HG03196 (cell line): ENCODE results near the gene SPEM1.

ENCODE experiments used
- ATAC-seq: cut with Tn5 transposase; IDR thresholded peaks from one replicate; pipeline ENCODE4 v1.9.1; 2021; ENCODE audit not compliant: unreplicated experiment

Gene SPEM1

GRCh38 chr17:7398612-7399011, 21.5 kb upstream of the SPEM1 start:
- ATAC-seq: no peak

GRCh38 chr17:7403043-7403726, 16.9 kb upstream of the SPEM1 start:
- ATAC-seq: peak; percentile 15

- peak; percentile 5 for ATAC-seq
These were observed 16.5 kb upstream of the SPEM1 start for GRCh38 chr17:7403727-7403976.

DNA sequence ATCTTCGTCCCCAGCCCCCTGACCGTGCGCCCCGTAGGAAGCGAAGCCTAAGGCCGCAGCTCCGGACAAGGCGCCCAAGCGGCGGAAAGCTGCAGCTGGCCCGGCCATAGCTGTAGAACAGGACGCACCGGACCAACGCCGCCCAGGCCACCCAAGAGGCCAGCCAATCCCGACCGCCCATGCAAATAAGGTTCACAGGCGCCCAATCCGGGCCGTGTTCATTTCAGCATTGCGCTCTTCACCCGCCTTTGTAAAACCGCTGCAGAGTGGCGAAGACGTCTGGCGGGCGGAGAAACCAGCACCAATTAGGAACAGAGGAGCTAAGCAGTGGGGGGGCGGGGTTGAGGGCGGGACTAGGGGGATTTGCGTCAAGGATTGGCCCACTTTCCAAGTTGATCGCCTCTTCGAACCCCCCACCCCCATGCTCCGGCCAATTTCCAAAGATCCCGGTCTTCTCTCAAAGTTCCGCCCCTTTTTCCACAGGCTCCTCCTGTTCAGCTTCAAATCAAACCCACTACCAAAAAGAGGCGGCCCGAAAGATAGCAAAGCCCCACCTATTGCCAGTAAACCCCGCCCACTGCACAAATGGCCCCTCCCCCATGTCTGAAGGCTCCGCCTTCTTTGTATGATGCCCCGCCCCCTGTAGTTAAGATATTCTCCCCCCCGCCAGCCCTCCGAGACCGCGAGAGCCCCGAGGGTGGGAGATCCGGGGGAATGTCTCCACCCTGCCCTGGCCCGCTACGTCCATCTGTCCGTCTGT, 16.0 kb upstream of the SPEM1 start, which contains the start of gene TMEM256:
Gene TMEM256, minus strand, starts transcription at position 121 of the 760 bp plus-strand sequence. Its CDS starts 13 bp downstream, at position 108.
- peak; percentile 82 for ATAC-seq

GRCh38 chr17:7404737-7405349, 15.3 kb upstream of the SPEM1 start:
- peak; percentile 9 for ATAC-seq

DNA sequence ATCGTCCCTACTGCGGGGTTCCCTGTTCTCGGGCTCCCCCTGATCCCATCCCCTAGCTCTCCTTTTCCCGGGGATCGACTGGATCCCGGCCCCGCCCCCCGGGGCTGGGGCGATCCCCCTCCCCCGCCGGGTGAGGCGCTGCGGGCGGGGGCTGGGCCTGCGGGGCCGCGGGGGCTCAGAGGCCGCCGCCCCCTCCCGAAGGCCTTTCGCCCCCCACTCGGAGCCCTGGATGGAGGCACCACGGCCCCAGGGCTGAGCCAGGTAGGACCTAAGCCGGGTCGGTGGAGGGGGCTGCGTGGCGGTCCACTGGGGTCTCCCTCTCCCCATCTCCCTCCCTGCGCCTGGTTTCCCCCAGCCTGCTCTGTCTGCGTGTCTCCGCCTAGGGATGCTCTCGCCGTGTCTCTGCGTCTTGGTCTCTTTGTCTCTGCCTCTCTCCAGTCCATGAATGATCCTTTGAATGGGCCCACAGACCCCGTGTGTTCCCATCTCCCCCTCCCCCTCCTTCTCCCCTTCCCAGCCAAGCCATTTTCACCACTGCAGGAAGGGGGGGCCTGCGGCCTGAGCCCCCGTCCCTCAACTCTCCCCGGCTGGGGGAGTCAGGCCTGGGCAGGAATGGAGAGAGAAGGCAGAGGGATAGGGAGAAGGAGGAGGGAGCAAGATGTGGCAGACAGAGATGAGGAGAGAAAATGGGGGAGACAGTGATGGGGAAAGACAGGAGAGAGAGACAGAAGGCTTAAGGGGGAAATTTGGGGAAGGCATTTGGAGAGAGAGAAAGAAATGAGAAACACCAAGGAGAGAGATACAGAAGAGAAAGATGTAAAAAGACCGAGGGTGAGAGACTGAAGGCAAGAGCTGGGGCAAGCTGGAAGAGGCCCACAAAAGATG, 14.5 kb upstream of the SPEM1 start:
- no peak for ATAC-seq

DNA sequence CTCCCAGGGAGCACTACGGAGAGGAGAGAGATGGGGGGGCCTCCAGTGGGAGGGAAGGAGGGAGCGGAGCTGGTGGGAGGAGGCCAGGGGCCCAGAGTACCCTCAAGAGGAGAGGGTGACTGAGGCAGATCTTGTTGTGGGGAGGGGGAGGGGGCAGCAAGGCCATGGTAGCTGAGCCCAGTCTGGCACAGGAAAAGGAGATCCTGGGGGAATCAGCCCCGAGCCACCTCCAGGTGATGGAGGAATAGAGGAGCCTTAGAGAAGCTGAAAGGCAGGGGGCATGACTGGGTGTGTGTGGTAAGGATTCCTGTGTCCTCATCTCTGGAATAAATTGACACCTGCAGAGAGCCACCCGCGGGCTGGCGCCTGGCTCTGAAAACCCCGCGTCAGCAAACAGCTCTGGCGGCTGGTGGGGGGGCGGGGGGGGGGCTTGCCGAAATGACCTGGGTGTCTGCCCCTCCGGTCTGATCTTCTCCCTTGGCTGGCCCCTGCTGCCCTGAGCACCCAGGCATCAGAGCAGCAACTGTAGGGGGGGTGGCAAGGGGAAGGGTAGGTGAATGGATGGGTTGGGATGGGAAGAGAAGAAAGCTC, 13.8 kb upstream of the SPEM1 start:
- no peak for ATAC-seq

DNA sequence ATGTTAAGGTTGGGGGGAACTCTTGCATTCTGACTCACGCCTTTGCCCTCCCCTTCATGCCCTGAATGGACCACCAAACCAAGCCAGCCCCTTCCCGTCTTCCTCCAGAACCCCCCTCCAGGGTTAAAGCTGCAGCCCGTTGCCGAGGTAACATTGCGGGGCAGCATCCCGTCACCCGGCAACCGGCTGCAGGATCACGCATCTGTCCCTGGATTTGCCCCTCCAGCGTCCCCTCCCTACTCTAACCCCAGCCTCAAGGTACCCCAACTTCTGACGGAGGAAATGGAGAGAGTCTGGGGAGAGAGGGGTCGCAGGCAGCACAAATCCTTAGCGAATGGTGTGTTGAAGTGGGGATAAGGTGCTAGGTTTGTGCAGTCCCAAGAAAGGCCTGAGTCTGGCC, 13.0 kb upstream of the SPEM1 start:
- ATAC-seq: no peak

GRCh38 chr17:7407485-7408251, 12.5 kb upstream of the SPEM1 start, which contains the start of gene NLGN2:
Gene NLGN2 (plus strand): TSS chr17:7407845. CDS start chr17:7408256, 411 bp downstream.
- no peak for ATAC-seq

GRCh38 chr17:7408252-7408727, 11.8 kb upstream of the SPEM1 start:
- no peak for ATAC-seq

DNA sequence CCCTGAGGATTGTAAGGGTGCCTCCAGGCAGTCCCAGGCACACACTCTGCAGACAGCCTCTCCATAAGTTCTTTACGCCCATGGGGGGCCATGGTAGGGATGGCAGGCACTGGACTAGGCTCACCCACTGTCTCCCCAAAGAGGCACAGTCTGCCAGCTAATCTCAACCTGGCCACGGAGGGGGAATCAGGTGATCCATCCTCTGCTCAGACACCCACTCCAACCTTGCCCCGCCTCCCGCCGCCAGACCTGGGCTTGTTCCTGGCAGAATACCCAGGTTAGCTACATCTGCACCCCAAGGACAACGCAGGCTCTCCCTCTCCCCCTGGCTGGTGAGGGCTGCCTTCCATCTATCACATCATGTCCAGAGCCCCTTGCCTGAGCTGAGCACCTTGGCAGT, 11.3 kb upstream of the SPEM1 start:
- no peak for ATAC-seq

- no peak for ATAC-seq
These were observed 10.4 kb upstream of the SPEM1 start for GRCh38 chr17:7409716-7410115.

- no peak for ATAC-seq
These were observed 9.3 kb upstream of the SPEM1 start for GRCh38 chr17:7410634-7411426.

GRCh38 chr17:7411427-7411750, 8.7 kb upstream of the SPEM1 start:
- ATAC-seq: no peak

- ATAC-seq: no peak
These were observed 6.7 kb upstream of the SPEM1 start for GRCh38 chr17:7413346-7413985.

GRCh38 chr17:7414837-7415236, 5.3 kb upstream of the SPEM1 start:
- no peak for ATAC-seq

GRCh38 chr17:7415784-7416183, 4.3 kb upstream of the SPEM1 start:
- no peak for ATAC-seq

- ATAC-seq: no peak
These were observed 3.8 kb upstream of the SPEM1 start for GRCh38 chr17:7416323-7416722.
